Endothelial cell of umbilical vein (primary cell): Measurements from ENCODE around the gene SLC6A19. TPM values are rescaled to one million over a fixed set of nuclear protein-coding genes. Genes with fewer than 3 reads are reported as not detected.

Experiments used
- BruUV-seq: library from RNA; stranded (reverse); fragments of 400-500 nt; replicated peaks from 2 replicates; lab custom pipeline; 2021; lab: Mats Ljungman, UMichigan
- CTCF ChIA-PET: fragments of 300-600, 350-600 bp; sonication (Branson Sonifier 250); formaldehyde crosslinking; loops from one replicate; lab custom pipeline; 2021; ENCODE audit warnings: antibody characterized with exemption, inconsistent platforms; lab: Charles Lee
- POLR2A ChIA-PET: fragments of 300-600, 350-600 bp; sonication (Branson Sonifier 250); formaldehyde crosslinking; loops from one replicate; lab custom pipeline; 2021; ENCODE audit warnings: antibody characterized with exemption, inconsistent platforms; lab: Charles Lee
- DNase-seq: peaks from one replicate; pipeline ENCODE4 v3.0.0-alpha.2; 2011; ENCODE audit warnings: low read depth, low spot score
- FAIRE-seq: peaks from 2 replicates; lab custom pipeline; 2011; peaks lifted over from hg19 to GRCh38; lab: Jason Lieb, UNC
- H2AFZ ChIP-seq: 2 replicates; pipeline ENCODE4 v1.6.0; 2012; ENCODE audit warnings: low read depth, low read length, control low read depth, inconsistent platforms
- H3K27ac ChIP-seq: 2 replicates; pipeline ENCODE4 v1.5.1; 2011; ENCODE audit warnings: low read depth, mild to moderate bottlenecking, control low read depth, low read length, moderate library complexity; ENCODE audit not compliant: insufficient read depth
- H3K27me3 ChIP-seq, 2 experiments: 2 replicates each; pipeline versions ENCODE4 v1.6.0 to v1.6.1; 2011; ENCODE audit warnings: low read length in 2 of 2, mixed read lengths in 1 of 2; ENCODE audit not compliant: control insufficient read depth in 2 of 2, insufficient read depth in 2 of 2
- H3K36me3 ChIP-seq, 2 experiments: 2 replicates in 1 of 2; 3 replicates in 1 of 2; pipeline ENCODE4 v1.5.1; 2011; ENCODE audit warnings: low read length in 2 of 2, mild to moderate bottlenecking in 1 of 2, moderate library complexity in 1 of 2; ENCODE audit not compliant: control insufficient read depth in 2 of 2, insufficient read depth in 2 of 2; ENCODE audit errors: extremely low read depth in 1 of 2
- H3K4me1 ChIP-seq: 3 replicates; pipeline ENCODE4 v1.5.1; 2011; ENCODE audit warnings: mild to moderate bottlenecking, low read length; ENCODE audit not compliant: control insufficient read depth, insufficient read depth; ENCODE audit errors: extremely low read depth
- H3K4me2 ChIP-seq: 2 replicates; pipeline ENCODE4 v1.6.1; 2011; ENCODE audit warnings: low read length, control low read depth, mixed read lengths; ENCODE audit not compliant: insufficient read depth
- H3K4me3 ChIP-seq, 3 experiments: fragments of 200-600 bp in 1 of 3; sonication (generic), shearing (Covaris generic) in 1 of 3; replicated peaks in 1 of 3; 2 replicates each; pipeline ENCODE4 v1.5.1; 2011 to 2016; ENCODE audit warnings: control low read depth in 3 of 3, low read length in 3 of 3, mild to moderate bottlenecking in 2 of 3, inconsistent platforms in 1 of 3, low read depth in 1 of 3, moderate library complexity in 1 of 3; ENCODE audit not compliant: insufficient read depth in 1 of 3
- H3K79me2 ChIP-seq: 2 replicates; pipeline ENCODE4 v1.6.0; 2012; ENCODE audit warnings: low read length, inconsistent platforms; ENCODE audit not compliant: control insufficient read depth, insufficient read depth
- H3K9ac ChIP-seq: replicated peaks from 2 replicates; pipeline ENCODE3; 2011; ENCODE audit warnings: low read length, control low read depth; ENCODE audit not compliant: insufficient read depth; ENCODE audit errors: extremely low read depth
- H3K9me1 ChIP-seq: replicated peaks from 3 replicates; pipeline ENCODE4 v1.6.0; 2011; ENCODE audit warnings: mild to moderate bottlenecking, low read length; ENCODE audit not compliant: control insufficient read depth, insufficient read depth; ENCODE audit errors: extremely low read depth
- H3K9me3 ChIP-seq: replicated peaks from 2 replicates; pipeline ENCODE4 v1.5.1; 2012; ENCODE audit warnings: low read length, inconsistent platforms; ENCODE audit not compliant: control insufficient read depth, insufficient read depth
- H4K20me1 ChIP-seq: replicated peaks from 2 replicates; pipeline ENCODE3; 2011; ENCODE audit warnings: mild to moderate bottlenecking, low read length; ENCODE audit not compliant: control insufficient read depth, insufficient read depth; ENCODE audit errors: extremely low read depth
- EZH2 ChIP-seq: IDR thresholded peaks from 2 replicates; pipeline ENCODE4 v1.6.1; 2012; ENCODE audit warnings: borderline replicate concordance, low read depth, mild to moderate bottlenecking, moderate library complexity, low read length, inconsistent platforms; ENCODE audit not compliant: severe bottlenecking
- FOS ChIP-seq: IDR thresholded peaks from 2 replicates; pipeline ENCODE4 v1.6.1; 2011; ENCODE audit warnings: mild to moderate bottlenecking, low read length, moderate library complexity, borderline replicate concordance; ENCODE audit not compliant: insufficient read depth
- GATA2 ChIP-seq: IDR thresholded peaks from 2 replicates; pipeline ENCODE4 v1.7.0; 2011; ENCODE audit warnings: low read depth, mild to moderate bottlenecking, moderate library complexity, mixed read lengths, low read length; ENCODE audit not compliant: insufficient read length, insufficient read depth
- JUN ChIP-seq: IDR thresholded peaks from 2 replicates; pipeline ENCODE4 v1.6.1; 2011; ENCODE audit warnings: borderline replicate concordance, low read depth; ENCODE audit not compliant: insufficient read length, insufficient read depth
- MAX ChIP-seq: IDR thresholded peaks from 2 replicates; pipeline ENCODE4 v1.6.1; 2011; ENCODE audit not compliant: insufficient read depth, insufficient read length
- MYC ChIP-seq: IDR thresholded peaks from one replicate; pipeline ENCODE4 v1.6.1; 2011; ENCODE audit warnings: mild to moderate bottlenecking, low read depth, low read length
- POLR2A ChIP-seq: IDR thresholded peaks from 2 replicates; pipeline ENCODE4 v1.6.1; 2012; ENCODE audit warnings: low read depth, mild to moderate bottlenecking, control low read depth, low read length
- POLR2AphosphoS5 ChIP-seq: IDR thresholded peaks from 2 replicates; pipeline ENCODE4 v1.6.1; 2012; ENCODE audit warnings: low read depth, mild to moderate bottlenecking, control low read depth, low read length, moderate library complexity; ENCODE audit not compliant: insufficient read depth
- dilution Hi-C: fragments of 300-500 bp; cut with MboI; formaldehyde crosslinking; loops from one replicate; pipeline ENCODE4 v1.15.0; 2019; ENCODE audit warnings: low sequenced_read_pairs; ENCODE audit not compliant: extremely low pct_ligation_motif_present
- intact Hi-C: fragments of 100-400 bp; cut with micrococcal nuclease; formaldehyde crosslinking; loops from one replicate; pipeline ENCODE4 v1.10.0; 2022
- polyA plus RNA-seq, 4 experiments: library from polyadenylated mRNA; depleted of rRNA in 3 of 4; stranded (reverse) in 3 of 4; unstranded in 1 of 4; fragments of >200 nt; gene quantifications; 2 replicates each; pipeline versions ENCODE4 v1.2.1 to v1.2.3, GENCODE V29; 2011 to 2012; ENCODE audit warnings: missing spikeins in 1 of 4
- total RNA-seq: library from RNA; stranded (reverse); gene quantifications from 2 replicates; pipeline ENCODE4 v1.2.3, GENCODE V29; 2021
- TF ChIP-seq, protein P1 (sequence below), 2 donors: IDR thresholded peaks; 1 replicate in 1 of 2; 2 replicates in 1 of 2; pipeline ENCODE4 v1.5.1; 2011; ENCODE audit warnings: low read length in 2 of 2, mild to moderate bottlenecking in 2 of 2, moderate library complexity in 2 of 2, control low read depth in 1 of 2, inconsistent platforms in 1 of 2, low read depth in 1 of 2; ENCODE audit not compliant: insufficient read depth in 1 of 2; ENCODE audit errors: extremely low read depth in 1 of 2

Gene SLC6A19
- total and polyA plus RNA-seq, 2 donors (not counting 3 experiments of a cell fraction or from before 2014, with no cell fraction given) = not detected

DNA sequence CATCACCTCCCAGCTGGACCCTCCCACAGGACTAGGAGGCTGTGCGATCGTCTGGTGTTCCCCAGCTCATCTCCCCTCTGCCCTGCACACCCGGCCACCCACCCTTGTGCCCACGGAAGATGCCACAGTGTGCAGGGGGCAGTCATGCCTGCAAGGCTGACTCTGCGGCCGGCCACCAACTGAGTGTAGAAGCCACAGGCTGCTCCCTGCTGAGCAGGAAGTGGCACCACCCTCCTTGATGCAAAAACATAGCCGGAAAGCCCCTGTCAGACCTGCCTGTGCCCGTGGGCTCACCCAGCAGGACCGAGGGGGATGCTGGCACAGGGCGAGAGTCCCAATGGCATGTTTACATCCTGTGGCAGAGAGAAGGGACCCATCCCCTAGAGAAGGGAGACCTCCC, 49.2 kb upstream of the SLC6A19 start:
- H3K27ac ChIP-seq = no peak overlapping the region
- H3K4me3 ChIP-seq = no peak overlapping the region
- dilution Hi-C loops = no loop called here
- no TSS peak for BruUV-seq
- CTCF ChIA-PET = no interaction called here
- H3K9ac ChIP-seq = no peak overlapping the region
- peaks cover 20 to 23% of the 10 kb centered on the region in 2 experiments for H3K27me3 ChIP-seq
- no peaks in the 10 kb centered on the region for H4K20me1 ChIP-seq
- H3K4me1 ChIP-seq = no peaks in the 10 kb centered on the region
- H3K4me2 ChIP-seq = no peak overlapping the region
- POLR2A ChIA-PET = no interaction called here
- TF ChIP-seq GATA2 (no peak), JUN (no peak), EZH2 (no peak), MYC (no peak), FOS (no peak), POLR2AphosphoS5 (no peak), MAX (no peak), POLR2A (no peak)
- TF ChIP-seq, protein P1, sequence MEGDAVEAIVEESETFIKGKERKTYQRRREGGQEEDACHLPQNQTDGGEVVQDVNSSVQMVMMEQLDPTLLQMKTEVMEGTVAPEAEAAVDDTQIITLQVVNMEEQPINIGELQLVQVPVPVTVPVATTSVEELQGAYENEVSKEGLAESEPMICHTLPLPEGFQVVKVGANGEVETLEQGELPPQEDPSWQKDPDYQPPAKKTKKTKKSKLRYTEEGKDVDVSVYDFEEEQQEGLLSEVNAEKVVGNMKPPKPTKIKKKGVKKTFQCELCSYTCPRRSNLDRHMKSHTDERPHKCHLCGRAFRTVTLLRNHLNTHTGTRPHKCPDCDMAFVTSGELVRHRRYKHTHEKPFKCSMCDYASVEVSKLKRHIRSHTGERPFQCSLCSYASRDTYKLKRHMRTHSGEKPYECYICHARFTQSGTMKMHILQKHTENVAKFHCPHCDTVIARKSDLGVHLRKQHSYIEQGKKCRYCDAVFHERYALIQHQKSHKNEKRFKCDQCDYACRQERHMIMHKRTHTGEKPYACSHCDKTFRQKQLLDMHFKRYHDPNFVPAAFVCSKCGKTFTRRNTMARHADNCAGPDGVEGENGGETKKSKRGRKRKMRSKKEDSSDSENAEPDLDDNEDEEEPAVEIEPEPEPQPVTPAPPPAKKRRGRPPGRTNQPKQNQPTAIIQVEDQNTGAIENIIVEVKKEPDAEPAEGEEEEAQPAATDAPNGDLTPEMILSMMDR (IDR thresholded peaks at IDR 0.05; ENCODE audit: extremely low read depth in 1 of 2, insufficient read depth in 1 of 2, low read depth in 1 of 2, low read length in 2 of 2) = no peak
- no peaks in the 10 kb centered on the region for H3K79me2 ChIP-seq
- H3K9me3 ChIP-seq = no peaks in the 10 kb centered on the region
- FAIRE-seq (no peak), DNase-seq (no peak)
- no peaks in the 10 kb centered on the region for H3K36me3 ChIP-seq
- no peaks in the 10 kb centered on the region for H3K9me1 ChIP-seq
- intact Hi-C loops = no loop called here
- no peak overlapping the region for H2AFZ ChIP-seq
